HG03196 (cell line): ENCODE data around the gene ZRANB1.
"Not testable (repeated sequence)": the region's sequence is repeated elsewhere in the genome, so short reads cannot be mapped to it uniquely, and the experiment has no call there.

ENCODE experiments used
- ATAC-seq: cut with Tn5 transposase; IDR thresholded peaks from one replicate; pipeline ENCODE4 v1.9.1; 2021; ENCODE audit not compliant: unreplicated experiment

ZRANB1 gene

DNA sequence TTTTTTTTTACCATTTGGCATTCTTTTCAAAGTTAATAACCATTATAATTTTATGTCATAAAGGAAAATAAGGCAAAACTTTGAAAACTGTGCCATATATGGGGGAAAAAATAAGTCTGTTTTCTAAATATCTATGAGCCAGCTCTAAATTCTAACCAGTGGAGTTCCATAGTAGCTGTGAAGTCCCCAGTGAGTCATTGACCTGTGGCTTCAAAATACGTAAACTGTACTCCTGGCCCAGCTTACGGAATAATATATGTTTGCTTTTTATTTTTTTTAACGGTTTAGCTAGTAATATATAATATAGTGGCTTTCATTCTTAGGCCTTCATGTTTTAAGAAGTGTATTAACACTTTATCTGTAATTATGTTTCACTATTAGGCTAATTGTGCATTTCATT lies 20.5 kb downstream of the ZRANB1 start:
- ATAC-seq = no peak

DNA sequence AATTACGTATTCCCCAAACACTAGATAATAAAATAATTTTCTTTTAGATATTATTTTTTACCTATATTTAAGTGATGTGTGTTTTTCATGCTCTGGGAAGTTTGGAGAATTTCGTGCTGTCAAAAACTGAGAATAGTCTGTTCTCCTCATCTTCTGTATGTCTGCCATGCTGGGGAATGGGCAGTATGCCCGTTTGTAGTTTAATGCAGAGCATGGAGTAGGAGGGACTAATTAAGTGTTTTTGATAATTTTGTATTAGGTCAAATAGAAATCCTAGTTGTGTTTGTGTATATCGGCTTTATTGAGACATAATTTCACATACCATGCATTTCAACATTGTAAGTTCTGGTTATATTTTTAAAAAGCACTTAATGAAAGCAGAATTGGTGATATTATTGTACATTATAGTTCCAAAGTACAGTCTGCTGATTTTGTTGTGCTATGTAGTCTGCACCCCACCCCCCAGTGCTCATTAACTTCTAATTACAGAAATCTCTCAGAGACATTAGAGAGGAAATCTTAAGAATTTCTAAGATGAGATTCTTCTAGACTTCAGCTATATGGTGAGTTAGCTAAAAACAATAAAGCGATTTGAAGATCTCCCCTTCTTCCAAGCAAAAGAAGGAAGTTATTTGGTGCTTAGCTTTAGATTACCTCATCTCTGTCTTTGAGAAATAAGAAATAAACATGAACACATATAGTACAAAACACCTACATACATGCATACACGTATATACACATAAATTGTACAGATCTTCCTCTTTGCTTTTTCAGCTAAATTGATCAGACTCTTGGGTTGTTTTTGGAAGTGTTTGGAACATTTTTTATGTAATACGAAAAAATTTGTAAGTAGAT lies 22.2 kb downstream of the ZRANB1 start:
- ATAC-seq = no peak

DNA sequence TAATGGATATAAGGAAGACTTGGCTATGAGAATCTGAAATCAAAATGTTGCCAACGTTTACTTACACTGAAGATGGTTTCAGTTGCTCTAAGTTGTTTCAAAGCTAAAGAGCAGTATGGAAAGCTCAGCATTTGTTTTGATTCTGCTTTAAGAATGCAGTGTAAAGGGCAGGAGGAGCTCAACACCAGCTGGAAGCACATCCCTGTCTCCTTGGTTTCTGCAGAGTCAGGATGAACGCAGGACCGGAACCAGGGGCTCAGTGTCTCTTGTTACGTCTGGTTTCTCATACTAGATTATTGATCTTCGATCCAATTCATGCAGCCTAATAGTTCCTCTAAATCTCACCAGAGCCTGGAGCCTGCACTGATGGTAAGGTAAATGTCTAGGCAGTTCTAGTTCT lies 24.1 kb downstream of the ZRANB1 start:
- no peak for ATAC-seq

DNA sequence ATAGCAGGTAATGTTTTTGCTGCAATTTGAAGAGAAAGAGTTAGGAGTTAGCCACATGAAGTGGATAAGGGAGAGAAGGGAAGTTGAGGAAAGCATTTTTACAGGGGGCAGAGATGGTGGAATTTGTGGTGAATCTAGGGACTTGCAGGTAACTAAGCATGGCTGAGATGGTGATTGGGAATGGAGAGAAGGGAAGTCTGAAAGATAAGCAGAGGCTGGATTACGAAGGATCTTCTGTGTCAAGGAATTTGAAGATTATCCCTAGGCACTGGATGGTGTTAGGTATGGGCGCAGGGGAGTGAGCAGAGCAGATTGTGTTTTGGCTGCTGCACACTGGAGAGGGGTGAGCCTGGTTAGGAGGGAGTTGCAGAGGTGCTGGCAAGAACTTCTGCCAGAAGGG lies 25.3 kb downstream of the ZRANB1 start:
- ATAC-seq = no peak

DNA sequence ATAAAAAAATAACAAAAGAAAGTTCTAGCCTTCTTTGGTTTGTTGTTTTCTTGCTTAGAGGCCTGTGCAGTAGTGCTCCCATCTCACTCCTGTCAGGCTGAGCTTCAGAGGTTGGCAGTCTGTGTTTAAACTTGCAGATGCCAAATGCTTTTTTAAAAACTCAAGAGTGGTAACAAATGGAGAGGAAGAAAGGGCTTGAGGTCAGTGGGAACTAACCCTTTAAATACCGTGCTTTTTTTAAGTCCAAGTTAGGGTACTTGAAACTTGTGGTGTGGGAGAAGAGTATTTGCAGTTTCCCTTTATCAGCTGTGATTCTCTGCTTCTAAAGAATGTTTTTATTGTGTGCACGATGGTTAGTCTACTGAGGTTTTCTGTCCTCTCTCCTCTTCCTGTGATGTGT lies 29.4 kb downstream of the ZRANB1 start:
- peak; percentile 37 for ATAC-seq

DNA sequence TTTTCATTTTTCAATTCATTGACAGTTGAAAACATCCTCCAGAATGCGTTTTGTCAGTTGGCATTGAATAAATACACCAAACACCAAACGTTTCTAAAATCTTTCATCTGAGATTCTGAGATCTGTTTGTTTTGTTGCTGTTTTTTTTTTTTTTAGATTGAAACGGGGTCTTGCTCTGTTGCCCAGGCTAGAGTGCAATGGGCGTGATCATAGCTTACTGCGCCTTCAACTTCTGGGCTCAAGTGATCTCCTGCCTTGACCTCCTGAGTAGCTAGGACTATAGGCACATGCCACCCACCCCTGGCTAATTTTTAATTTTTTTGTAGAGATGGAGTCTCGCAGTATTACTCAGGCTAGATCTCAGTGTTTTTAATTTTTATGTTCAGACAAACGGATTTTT lies 30.7 kb downstream of the ZRANB1 start:
- ATAC-seq = no peak

DNA sequence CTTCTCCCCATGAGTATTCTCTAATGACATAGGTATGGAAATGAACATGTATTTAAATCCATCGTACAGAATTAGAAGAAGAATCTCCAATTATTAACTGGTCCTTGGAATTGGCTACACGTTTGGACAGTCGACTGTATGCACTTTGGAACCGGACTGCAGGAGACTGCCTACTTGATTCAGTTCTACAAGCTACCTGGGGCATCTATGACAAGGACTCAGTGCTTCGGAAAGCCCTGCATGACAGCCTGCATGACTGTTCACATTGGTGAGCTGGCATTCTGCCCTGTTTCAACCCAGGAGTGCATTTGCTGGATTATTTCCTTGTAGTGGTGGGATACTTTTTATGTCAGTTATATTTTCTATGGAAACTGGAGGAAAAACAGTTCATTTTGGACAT lies 32.2 kb downstream of the ZRANB1 start:
- ATAC-seq = no peak

DNA sequence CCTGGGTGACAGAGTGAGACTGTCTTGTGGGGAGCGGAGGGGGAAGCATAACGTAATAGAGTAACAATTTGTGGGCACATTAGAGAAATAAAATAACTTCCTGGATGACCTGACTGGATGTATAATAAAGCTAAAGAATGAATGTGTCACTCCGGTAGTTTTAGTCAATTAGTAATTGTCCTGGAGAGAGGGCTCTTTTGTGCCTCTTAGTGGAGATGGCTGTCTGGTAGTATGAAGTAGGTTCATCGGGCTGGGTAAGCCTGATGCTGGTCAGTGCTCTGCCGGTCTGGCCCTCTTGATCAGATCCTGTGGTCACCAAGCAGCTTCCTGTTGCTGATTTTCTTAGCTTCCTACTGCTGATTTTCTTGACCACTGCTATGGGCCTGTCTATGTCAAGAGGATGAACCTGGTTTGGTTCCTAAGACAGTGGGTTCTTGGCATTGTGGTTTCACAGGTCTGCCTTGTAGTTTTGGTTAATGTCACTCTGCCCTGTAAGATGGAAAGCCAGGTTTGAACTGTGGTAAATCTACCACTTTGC lies 34.1 kb downstream of the ZRANB1 start:
- ATAC-seq = peak; percentile 48

DNA sequence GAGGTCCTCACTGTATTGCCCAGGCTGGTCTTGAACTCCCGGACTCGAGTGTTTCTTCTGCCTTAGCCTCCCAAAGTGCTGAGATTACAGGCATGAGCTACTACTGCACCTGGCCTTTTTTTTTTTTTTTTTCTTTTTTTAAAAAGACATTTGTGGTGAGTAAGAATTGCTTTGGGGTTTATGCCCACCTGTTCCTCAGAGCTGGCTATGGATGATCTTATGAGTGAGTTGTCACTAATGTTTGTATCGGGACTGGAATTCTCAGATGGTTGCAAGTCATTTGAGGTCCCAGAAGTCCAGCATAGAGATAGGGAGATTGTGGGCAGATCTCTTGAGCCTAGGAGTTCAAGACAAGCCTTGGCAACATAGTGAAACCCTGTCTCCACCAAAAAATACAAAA lies 35.2 kb downstream of the ZRANB1 start:
- no peak for ATAC-seq

DNA sequence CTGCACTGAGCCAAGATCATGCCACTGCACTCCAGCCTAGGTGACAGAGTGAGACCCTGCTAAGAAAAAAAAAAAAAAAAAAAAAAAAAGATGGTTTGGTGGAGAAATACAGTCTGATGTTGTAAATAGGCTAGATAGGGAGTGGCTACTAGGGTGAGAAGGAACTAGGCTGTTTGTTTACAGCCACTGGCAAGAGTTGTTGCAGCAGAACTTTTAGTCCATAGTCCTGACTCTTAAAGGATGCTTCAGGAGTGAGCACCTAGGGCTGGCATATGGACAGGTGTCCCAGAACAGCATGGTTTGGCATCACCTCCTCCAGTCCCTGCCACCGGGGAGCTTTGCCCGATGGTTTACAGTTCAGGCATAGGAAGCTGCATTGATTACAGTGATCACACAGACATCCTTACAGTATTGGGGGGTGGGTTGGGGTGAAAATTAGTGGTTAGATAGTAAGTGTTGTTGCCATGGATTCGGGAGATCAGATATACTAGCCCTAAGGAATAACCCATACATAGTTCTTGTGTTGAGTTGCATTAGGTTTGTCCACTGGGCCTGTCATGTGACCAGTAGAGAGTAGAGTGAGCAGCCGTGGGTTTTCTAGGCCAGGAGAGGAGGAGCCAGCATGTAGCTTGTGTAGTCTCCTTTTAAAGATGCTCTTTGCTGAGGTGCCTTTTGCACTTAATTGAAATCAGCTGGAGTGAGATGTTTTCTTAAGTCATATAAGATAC lies 35.9 kb downstream of the ZRANB1 start:
- no peak for ATAC-seq

DNA sequence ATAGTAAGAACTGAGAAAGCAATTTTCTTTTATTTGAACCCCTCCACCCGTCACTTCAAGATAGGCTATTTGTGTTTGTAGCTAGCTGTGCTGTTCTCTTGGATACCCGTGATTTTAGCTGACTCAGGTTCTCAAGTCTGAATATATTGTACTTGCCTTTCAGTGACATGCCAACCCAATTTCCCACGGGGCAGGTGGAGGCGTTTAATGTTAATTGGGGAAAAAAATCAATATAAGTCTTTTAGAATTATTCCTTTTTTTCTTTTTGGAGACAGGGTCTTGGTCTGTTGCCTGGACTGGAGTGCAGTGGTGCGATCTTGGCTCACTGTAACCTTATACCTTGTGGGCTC lies 36.4 kb downstream of the ZRANB1 start:
- no peak for ATAC-seq

DNA sequence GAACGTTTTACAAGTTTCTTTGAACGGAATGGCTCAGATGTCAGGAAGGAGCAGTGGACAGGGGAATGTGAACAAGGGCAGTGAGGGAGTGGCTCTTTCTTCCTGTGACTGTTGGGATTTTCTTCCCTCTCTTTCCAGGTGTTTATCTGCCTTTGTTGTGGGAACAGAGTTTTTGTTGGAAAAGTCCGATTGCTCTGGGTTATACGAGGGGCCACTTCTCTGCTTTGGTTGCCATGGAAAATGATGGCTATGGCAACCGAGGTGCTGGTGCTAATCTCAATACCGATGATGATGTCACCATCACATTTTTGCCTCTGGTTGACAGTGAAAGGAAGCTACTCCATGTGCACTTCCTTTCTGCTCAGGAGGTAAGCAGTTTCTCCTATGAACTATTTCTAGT lies 41.4 kb downstream of the ZRANB1 start:
- ATAC-seq = no peak

DNA sequence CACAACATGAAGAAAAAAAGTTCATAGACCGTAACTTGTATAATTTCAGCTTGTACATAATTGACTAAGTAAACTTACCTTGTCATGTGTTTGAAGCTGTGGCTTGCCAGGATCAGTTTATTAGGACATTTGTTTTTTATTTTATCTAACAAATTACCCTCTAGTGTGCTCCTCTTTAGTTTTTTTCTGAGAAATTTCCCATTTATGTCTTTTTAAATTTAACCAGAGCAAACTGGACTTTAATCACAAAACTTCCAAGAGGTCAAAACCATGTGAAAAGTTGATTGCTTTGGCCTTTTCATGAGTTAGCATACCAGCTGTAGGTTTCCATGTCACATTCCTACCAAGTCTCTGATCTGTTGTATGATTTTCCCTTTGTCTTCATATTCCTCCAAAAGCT lies 42.5 kb downstream of the ZRANB1 start:
- ATAC-seq = no peak

DNA sequence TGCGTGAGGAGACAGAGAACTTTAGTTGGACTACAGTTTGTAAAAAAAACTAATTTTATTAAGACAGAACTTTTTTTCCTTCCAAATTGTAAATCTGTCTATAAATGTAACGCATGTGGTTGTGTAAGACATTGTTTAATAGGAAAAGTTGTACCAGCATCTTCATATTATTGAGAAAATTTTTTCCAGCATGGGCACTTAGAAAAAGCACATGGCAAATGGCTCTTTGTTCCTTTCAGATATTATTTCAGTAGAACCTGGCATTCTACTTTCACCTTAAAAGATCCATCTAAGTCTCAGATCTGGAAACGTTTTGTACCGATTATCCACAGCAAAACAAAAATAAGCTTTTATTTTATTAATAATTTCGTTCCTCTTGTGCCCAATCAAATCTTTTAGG lies 43.2 kb downstream of the ZRANB1 start:
- no peak for ATAC-seq

DNA sequence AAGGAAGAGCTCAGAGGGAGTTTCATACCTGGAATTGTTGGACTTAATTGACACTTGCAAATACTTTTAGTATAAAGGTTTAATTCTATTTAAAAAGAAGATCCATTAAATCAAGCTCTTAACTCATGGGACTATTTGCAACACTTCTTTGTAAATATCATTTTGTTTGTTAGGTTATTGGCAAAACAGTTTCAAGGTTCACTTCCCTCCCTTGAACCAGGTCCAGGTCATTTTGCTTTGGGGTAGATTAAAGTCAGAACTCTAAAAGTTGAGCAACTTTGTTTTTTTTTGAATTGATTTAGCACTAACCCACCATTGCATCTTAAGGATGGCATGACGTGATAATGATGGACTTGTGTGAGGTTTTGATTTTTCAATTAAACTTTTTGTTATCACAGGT lies 45.9 kb downstream of the ZRANB1 start:
- no peak for ATAC-seq

DNA sequence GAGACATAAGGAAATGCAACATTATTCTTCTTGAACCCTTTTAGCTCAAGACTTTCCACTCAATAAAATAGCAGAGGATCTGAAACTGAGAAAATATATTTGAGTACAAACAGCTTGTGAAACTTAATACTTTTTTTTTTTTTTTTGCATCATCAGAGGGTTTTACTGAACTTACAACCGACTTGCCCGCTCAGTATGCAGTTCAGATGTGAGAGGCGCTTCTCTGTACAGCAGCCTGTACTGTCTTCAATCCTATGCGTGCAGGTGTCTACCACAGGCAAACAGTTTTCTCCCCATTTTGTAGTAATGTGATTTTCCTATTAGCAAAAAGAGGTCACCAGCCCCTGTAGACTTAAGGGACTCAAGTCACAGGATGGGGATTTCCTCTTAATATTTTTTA lies 46.8 kb downstream of the ZRANB1 start:
- not testable (repeated sequence) for ATAC-seq

DNA sequence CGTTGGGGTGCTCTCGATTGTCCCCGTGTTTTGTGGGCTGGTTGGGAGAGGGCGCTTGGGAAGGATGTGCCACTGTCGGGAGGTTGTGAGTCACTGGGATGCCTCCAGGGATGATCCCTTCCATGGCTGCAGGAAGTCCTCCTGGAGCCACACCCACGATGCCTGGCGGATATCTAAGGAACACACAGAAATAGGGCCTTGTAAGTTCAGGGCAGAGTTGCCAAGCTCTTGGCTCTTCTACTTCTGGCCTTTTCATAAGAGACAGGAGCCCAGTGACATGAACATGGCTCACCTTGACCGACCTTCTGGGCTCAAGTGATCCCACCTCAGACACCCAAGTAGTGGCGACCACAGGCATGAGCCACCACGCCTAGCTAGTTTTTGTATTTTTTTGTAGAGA lies 47.6 kb downstream of the ZRANB1 start:
- ATAC-seq = no peak

DNA sequence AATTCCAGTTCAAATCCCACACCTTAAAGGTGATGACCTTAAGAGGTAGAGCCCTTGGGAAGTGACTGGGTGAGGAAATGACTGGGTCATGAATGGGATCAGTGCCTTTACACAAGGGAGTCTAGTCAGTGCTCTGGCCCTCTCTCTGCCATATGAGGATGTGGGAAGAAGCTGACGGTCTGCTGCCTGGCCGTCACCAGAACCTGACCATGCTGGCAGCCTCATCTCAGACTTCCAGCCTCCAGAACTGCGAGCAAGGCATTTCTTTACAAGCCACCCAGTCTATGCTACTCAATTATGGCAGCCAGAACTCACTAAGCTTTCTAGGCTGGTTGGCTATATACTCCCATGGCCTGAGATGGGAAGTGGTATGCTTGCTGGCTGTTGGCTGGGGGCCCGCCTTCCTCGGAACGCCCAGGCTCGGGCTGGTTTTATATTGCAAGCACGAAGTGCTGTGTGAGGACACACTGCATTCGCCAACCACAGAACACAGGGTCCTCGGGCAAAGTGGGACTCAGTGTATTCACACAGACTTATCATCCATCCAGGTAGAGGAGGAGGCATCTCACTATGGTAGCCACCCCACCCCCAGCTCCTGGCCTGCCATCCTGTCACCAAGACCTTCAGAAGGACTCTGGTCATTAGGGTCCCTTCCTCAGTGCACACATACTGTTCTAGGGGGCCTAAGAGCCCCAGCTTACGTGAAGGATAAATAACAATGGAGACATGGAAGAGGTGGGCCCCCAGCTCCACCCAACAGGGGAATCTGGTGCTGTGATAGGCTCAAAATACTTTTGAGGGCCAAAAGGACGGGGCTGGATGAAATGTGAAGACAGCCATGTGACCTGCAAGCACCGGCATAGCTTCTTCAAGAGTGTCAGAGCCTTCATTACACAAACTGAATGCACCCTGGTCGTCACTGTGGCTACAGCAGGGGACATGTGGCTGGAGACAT lies 49.0 kb downstream of the ZRANB1 start:
- ATAC-seq = no peak

DNA sequence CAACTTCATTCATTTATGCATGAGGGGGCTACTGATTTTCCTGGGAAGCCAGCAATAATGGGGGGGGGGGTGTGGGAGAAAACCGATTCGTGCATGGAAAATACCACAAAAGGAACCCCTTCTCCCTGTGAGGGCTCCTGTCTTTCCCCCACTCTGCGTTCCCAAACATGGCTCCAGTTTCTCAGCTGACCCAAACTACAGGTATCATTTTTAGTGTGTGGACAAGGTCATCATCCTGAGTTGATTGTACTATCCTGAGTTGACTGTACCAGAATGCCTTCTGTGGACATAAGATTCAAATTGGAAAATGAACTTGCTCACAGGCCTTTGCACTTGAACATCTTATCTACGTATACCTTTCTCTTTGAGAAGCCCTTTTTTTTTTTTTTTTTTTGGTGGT lies 49.9 kb downstream of the ZRANB1 start:
- ATAC-seq = no peak

DNA sequence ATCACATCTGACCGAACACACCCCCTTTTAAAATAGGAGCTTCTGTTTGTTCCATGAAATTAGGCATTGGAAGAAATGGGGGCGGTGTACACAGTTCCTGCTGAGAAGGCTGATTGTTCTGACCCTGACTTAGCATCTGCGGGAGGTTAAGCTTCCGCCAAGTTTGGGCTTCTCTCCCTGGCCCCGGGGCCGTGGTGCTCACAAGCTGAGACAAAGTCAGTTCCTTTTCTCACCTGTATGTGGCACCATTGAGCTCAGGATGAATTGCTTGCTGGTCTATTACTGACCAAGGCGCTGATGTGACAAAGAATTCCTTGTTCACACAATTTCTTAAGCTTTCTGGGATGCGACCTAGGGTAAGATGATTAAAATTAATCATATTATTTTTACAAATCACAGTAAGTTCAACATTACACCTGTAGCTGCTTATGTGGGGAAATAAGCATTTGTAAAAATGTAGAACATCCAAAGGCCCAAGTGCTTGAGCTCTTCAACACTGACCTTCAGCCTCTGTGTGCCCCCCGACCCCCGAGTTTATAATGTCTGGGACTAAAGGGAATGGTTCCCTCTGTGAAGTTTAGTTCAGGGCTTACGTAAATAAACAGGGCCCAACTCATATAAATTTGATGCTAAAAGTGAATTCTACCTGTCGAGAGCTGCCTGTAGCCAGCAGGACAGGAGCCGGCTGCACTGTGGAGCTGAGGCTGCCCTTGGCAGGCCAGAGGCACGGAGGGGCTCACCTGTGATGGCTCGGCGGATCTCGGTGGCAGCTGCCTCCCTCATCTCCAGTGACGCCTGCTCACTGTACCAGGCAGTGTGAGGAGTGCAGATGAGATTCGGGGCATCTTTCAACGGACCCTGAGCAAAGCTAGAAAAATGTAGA lies 50.8 kb downstream of the ZRANB1 start:
- no peak for ATAC-seq
